GM23248 (cell line): ENCODE results near the gene GON4L. TPM values are rescaled to one million over a fixed set of nuclear protein-coding genes. Genes with fewer than 3 reads are reported as not detected.

Experiments
- DNase-seq: peaks from one replicate; pipeline ENCODE4 v3.0.0-alpha.2; 2015
- H2AFZ ChIP-seq: fragments of 200-600 bp; sonication (generic); 2 replicates; pipeline ENCODE4 v1.6.1; 2016; ENCODE audit warnings: antibody characterized with exemption
- H3F3A ChIP-seq: fragments of 200-600 bp; sonication (generic); 2 replicates; pipeline ENCODE4 v1.6.1; 2016; ENCODE audit warnings: mild to moderate bottlenecking, antibody characterized with exemption, mixed run types; ENCODE audit not compliant: insufficient read depth
- H3K27ac ChIP-seq: fragments of 200-600 bp; sonication (generic); 2 replicates; pipeline ENCODE4 v1.5.1; 2016; ENCODE audit warnings: mild to moderate bottlenecking
- H3K27me3 ChIP-seq: fragments of 200-600 bp; sonication (generic); replicated peaks from 2 replicates; pipeline ENCODE4 v1.6.1; 2016; ENCODE audit warnings: mild to moderate bottlenecking; ENCODE audit not compliant: insufficient read depth
- H3K36me3 ChIP-seq: fragments of 200-600 bp; sonication (generic); 2 replicates; pipeline ENCODE4 v1.6.1; 2016; ENCODE audit warnings: low read depth, mild to moderate bottlenecking
- H3K4me1 ChIP-seq: fragments of 200-600 bp; sonication (generic); 2 replicates; pipeline ENCODE4 v1.6.1; 2016; ENCODE audit warnings: mild to moderate bottlenecking; ENCODE audit not compliant: insufficient read depth
- H3K4me2 ChIP-seq: fragments of 200-600 bp; sonication (generic); one replicate; pipeline ENCODE4 v1.6.1; 2016; ENCODE audit warnings: mild to moderate bottlenecking; ENCODE audit not compliant: unreplicated experiment
- H3K4me3 ChIP-seq: fragments of 200-600 bp; sonication (generic); 2 replicates; pipeline ENCODE4 v1.5.1; 2016; ENCODE audit warnings: mild to moderate bottlenecking
- H3K79me2 ChIP-seq: fragments of 200-600 bp; sonication (generic); 2 replicates; pipeline ENCODE4 v1.6.1; 2016; ENCODE audit warnings: mild to moderate bottlenecking; ENCODE audit not compliant: insufficient read depth
- H3K9ac ChIP-seq: fragments of 200-600 bp; sonication (generic); 2 replicates; pipeline ENCODE4 v1.6.1; 2016; ENCODE audit warnings: mild to moderate bottlenecking
- H3K9me2 ChIP-seq: fragments of 200-600 bp; sonication (generic); 2 replicates; pipeline ENCODE4 v1.6.1; 2016; ENCODE audit warnings: mixed run types, mild to moderate bottlenecking, moderate library complexity; ENCODE audit not compliant: insufficient read depth
- H3K9me3 ChIP-seq: fragments of 200-600 bp; sonication (generic); one replicate; pipeline ENCODE4 v1.6.1; 2017; ENCODE audit warnings: low read depth
- H4K20me1 ChIP-seq: fragments of 200-600 bp; sonication (generic); 2 replicates; pipeline ENCODE4 v1.6.0; 2016; ENCODE audit not compliant: insufficient read depth
- EZH2 ChIP-seq: fragments of 200-600 bp; sonication (generic); IDR thresholded peaks from 2 replicates; pipeline ENCODE4 v1.6.1; 2018; ENCODE audit warnings: antibody characterized with exemption, mild to moderate bottlenecking; ENCODE audit not compliant: insufficient read depth, poor library complexity, severe bottlenecking
- EZH2phosphoT487 ChIP-seq: fragments of 200-600 bp; sonication (generic); IDR thresholded peaks from 2 replicates; pipeline ENCODE4 v1.6.1; 2018; ENCODE audit warnings: antibody characterized with exemption, moderate library complexity, mild to moderate bottlenecking, low read depth; ENCODE audit not compliant: insufficient read depth
- WGBS, 2 experiments: methylation state at CpG; one replicate each; pipeline ENCODE4 v1.1.6; 2015 to 2017; ENCODE audit warnings: low lambda C conversion rate in 2 of 2, low coverage in 1 of 2; ENCODE audit errors: missing lambda C conversion rate in 2 of 2; 5-methylcytosine and 5-hydroxymethylcytosine counted together
- in situ Hi-C: fragments of 300-500 bp; cut with MboI; formaldehyde crosslinking; loops from 2 replicates; pipeline ENCODE4 v1.15.0; 2020
- polyA plus RNA-seq: library from polyadenylated mRNA; unstranded; fragments of >200 nt; fragmentation: Nextera tagmentation; extraction: Ambion mirVana; gene quantifications from 2 replicates; pipeline ENCODE4 v1.2.1, GENCODE V29; 2016
- total RNA-seq: library from RNA; depleted of rRNA; stranded (reverse); fragments of >200 nt; shearing (Covaris generic); gene quantifications from 2 replicates; pipeline ENCODE4 v1.2.3, GENCODE V29; 2014

The GON4L gene
- total and polyA plus RNA-seq, 2 experiments from 2014 or later: 20.4 to 30.3 TPM

DNA sequence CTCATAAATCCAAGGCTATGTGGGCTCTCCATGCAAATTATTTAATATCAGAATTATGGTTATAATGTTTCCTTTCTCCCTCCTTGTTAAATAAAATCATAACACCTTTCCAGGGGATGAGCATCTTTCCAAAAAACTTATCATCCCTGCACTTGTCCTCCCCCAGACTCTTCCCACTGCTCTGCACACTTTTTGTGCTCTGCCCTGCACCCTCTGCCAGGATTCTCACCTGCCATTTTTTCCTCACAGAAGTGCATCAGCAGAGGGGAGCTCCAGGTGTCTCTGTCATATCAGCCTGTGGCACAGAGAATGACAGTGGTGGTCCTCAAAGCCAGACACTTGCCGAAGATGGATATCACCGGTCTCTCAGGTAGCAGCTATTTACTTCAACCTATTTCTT lies 23.2 kb upstream of the GON4L start:
- TF ChIP-seq EZH2phosphoT487 (no peak), EZH2 (no peak)
- H2AFZ ChIP-seq: no peak overlapping the region
- no peaks in the 10 kb centered on the region for H3K27me3 ChIP-seq
- no peak for DNase-seq
- no peaks in the 10 kb centered on the region for H4K20me1 ChIP-seq
- H3K9me2 ChIP-seq: no peaks in the 10 kb centered on the region
- 94 to 96% methylated on average over 2 of the region's 2 CpGs for WGBS, 2 experiments
- no peaks in the 10 kb centered on the region for H3F3A ChIP-seq
- no peak overlapping the region for H3K4me2 ChIP-seq
- no peaks in the 10 kb centered on the region for H3K4me1 ChIP-seq
- H3K9ac ChIP-seq: no peak overlapping the region
- no peaks in the 10 kb centered on the region for H3K36me3 ChIP-seq
- no peak overlapping the region for H3K27ac ChIP-seq
- H3K9me3 ChIP-seq: no peaks in the 10 kb centered on the region
- in situ Hi-C loops: no loop called here
- no peaks in the 10 kb centered on the region for H3K79me2 ChIP-seq
- no peak overlapping the region for H3K4me3 ChIP-seq

DNA sequence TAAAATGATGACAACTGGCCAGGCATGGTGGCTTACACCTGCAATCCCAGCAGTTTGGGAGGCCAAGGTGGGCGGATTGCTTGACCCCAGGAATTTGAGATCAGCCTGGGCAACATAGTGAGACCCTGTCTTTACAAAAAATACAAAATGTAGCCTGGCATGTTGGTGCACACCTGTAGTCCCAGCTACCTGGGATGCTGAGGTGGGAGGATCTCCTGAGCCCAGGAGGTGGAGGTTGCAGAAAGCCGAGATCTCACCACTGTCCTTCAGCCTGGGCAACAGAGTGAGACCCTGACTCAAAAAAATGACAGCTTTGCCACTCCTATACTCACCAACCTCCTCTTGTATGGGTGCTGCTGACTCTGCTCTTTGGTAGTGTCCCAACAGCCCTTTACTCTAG lies 20.9 kb upstream of the GON4L start:
- no peak overlapping the region for H2AFZ ChIP-seq
- no peaks in the 10 kb centered on the region for H3K79me2 ChIP-seq
- H3K27ac ChIP-seq: no peak overlapping the region
- 97 to 100% methylated on average over 2 of the region's 2 CpGs for WGBS, 2 experiments
- H3K4me2 ChIP-seq: no peak overlapping the region
- no peak overlapping the region for H3K4me3 ChIP-seq
- H3K27me3 ChIP-seq: no peaks in the 10 kb centered on the region
- H3K36me3 ChIP-seq: no peaks in the 10 kb centered on the region
- H3K9me2 ChIP-seq: no peaks in the 10 kb centered on the region
- no peaks in the 10 kb centered on the region for H4K20me1 ChIP-seq
- H3K9ac ChIP-seq: no peak overlapping the region
- TF ChIP-seq EZH2 (no peak), EZH2phosphoT487 (no peak)
- no peaks in the 10 kb centered on the region for H3F3A ChIP-seq
- no peaks in the 10 kb centered on the region for H3K9me3 ChIP-seq
- in situ Hi-C loops: no loop called here
- H3K4me1 ChIP-seq: no peaks in the 10 kb centered on the region
- DNase-seq: no peak

DNA sequence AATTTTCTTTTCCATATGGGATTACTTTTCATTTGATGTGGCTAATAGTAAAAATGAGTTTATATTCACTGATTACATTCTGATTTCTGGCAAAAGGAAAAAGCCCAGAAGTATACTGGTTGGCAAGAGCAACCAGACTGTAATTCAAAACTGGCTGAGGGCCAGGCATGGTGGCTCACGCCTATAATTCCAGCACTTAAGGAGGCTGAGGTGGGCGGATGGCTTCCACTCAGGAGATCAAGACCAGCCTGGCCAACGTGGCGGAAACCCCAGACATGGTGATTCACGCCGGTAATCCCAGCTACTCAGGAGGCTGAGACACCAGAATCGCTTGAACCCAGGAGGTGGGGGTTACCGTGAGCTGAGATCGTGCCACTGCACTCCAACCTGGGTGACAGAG lies 16.8 kb upstream of the GON4L start:
- H3K36me3 ChIP-seq: no peaks in the 10 kb centered on the region
- no peak overlapping the region for H2AFZ ChIP-seq
- in situ Hi-C loops: no loop called here
- TF ChIP-seq EZH2 (no peak), EZH2phosphoT487 (no peak)
- peak; percentile 44 for DNase-seq
- 77 to 83% methylated on average over 9 of the region's 9 CpGs for WGBS, 2 experiments
- H3K9ac ChIP-seq: no peak overlapping the region
- no peaks in the 10 kb centered on the region for H3K4me1 ChIP-seq
- H3K9me3 ChIP-seq: no peaks in the 10 kb centered on the region
- H3K27ac ChIP-seq: no peak overlapping the region
- no peak overlapping the region for H3K4me2 ChIP-seq
- H3F3A ChIP-seq: no peaks in the 10 kb centered on the region
- no peak overlapping the region for H3K4me3 ChIP-seq
- no peaks in the 10 kb centered on the region for H4K20me1 ChIP-seq
- no peaks in the 10 kb centered on the region for H3K27me3 ChIP-seq
- no peaks in the 10 kb centered on the region for H3K9me2 ChIP-seq
- no peaks in the 10 kb centered on the region for H3K79me2 ChIP-seq

DNA sequence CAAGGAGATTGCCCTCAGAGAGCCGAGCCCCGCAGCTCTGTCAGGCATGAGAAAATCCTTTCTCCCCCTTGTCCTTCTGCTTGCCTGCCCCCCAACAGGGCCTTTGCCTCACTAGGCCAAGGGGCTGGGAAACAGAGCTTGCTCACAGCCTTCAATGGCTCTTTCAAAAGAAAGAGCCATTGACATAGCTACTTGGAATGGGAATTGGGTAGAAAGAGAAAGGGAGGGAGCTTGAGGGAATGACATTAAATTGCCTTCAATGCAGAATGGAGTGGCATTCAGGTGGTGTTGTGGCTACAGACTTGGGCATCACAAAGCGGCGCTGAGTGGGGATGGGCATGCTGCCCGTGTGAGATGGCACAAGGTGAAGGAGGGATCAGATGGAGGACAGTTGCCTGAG lies 15.5 kb upstream of the GON4L start:
- Histone ChIP-seq H3K9me3 (no peaks in the 10 kb centered on the region), H3F3A (no peaks in the 10 kb centered on the region), H2AFZ (no peak overlapping the region), H3K4me2 (no peak overlapping the region), H3K27ac (no peak overlapping the region), H3K36me3 (no peaks in the 10 kb centered on the region), H3K4me1 (no peaks in the 10 kb centered on the region), H3K27me3 (no peaks in the 10 kb centered on the region), H3K4me3 (no peak overlapping the region), H4K20me1 (no peaks in the 10 kb centered on the region), H3K79me2 (no peaks in the 10 kb centered on the region), H3K9me2 (no peaks in the 10 kb centered on the region), H3K9ac (no peak overlapping the region)
- TF ChIP-seq EZH2: no peak
- TF ChIP-seq EZH2phosphoT487: no peak
- DNase-seq: no peak
- in situ Hi-C loops: no loop called here
- 97 to 99% methylated on average over 5 of the region's 5 CpGs for WGBS, 2 experiments

DNA sequence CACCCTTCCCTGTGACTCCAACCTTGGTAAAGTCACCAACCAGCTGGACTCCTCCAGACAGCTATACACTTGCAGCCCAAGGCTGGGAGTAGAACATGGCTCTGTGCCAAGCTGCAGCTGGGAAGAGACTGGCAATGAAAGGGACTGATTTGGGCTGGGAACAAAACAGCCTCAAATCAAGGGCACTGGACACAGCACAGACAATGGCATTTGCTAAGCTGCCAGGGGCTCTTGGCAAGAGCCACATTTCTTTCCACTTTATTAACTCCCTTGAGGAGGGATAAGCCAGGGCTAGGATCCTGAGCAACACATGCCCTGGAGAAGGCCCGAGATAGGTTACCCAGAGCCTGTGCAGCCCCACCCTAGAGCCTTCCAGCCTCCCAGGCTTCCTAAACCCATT lies 14.4 kb upstream of the GON4L start:
- no peak for TF ChIP-seq EZH2phosphoT487
- TF ChIP-seq EZH2: no peak
- H3F3A ChIP-seq: no peaks in the 10 kb centered on the region
- no peaks in the 10 kb centered on the region for H3K27me3 ChIP-seq
- H3K27ac ChIP-seq: no peak overlapping the region
- H3K9ac ChIP-seq: no peak overlapping the region
- no peaks in the 10 kb centered on the region for H4K20me1 ChIP-seq
- H3K4me2 ChIP-seq: no peak overlapping the region
- DNase-seq: no peak
- H3K79me2 ChIP-seq: no peaks in the 10 kb centered on the region
- in situ Hi-C loops: no loop called here
- H3K36me3 ChIP-seq: no peaks in the 10 kb centered on the region
- no peaks in the 10 kb centered on the region for H3K9me2 ChIP-seq
- WGBS, 2 experiments: 0 to 7% methylated on average over 1 of the region's 1 CpG
- no peaks in the 10 kb centered on the region for H3K4me1 ChIP-seq
- H2AFZ ChIP-seq: no peak overlapping the region
- no peak overlapping the region for H3K4me3 ChIP-seq
- H3K9me3 ChIP-seq: no peaks in the 10 kb centered on the region
